DMS79 (cell line): ENCODE results near the gene NACC2.

Source experiments
- DNase-seq: peaks from one replicate; lab custom pipeline; 2025; lab: John Stamatoyannopoulos, UW

NACC2 gene

GRCh38 chr9:136022731-136023409 is 72.2 kb downstream of the NACC2 start:
- DNase-seq, result no peak

GRCh38 chr9:136021872-136022681 is 73.0 kb downstream of the NACC2 start:
- no peak for DNase-seq

GRCh38 chr9:136021171-136021871 is 73.8 kb downstream of the NACC2 start:
- no peak for DNase-seq

- no peak for DNase-seq
Measured at GRCh38 chr9:136020671-136021070, 74.4 kb downstream of the NACC2 start.

GRCh38 chr9:136020206-136020605 is 74.9 kb downstream of the NACC2 start:
- DNase-seq, result no peak

- no peak for DNase-seq
Measured at GRCh38 chr9:136019681-136020060, 75.4 kb downstream of the NACC2 start.

- DNase-seq, result no peak
Measured at GRCh38 chr9:136019041-136019680, 75.9 kb downstream of the NACC2 start.

GRCh38 chr9:136018257-136019031 is 76.6 kb downstream of the NACC2 start:
- no peak for DNase-seq

GRCh38 chr9:136017289-136018190 is 77.5 kb downstream of the NACC2 start:
- DNase-seq, result no peak

- no peak for DNase-seq
Measured at GRCh38 chr9:136016572-136017288, 78.4 kb downstream of the NACC2 start.

- DNase-seq, result no peak
Measured at GRCh38 chr9:136015656-136016571, 79.2 kb downstream of the NACC2 start.

GRCh38 chr9:136014924-136015633 is 80.0 kb downstream of the NACC2 start:
- no peak for DNase-seq

- DNase-seq, result no peak
Measured at GRCh38 chr9:136014147-136014923, 80.8 kb downstream of the NACC2 start.

GRCh38 chr9:136013524-136014034 is 81.5 kb downstream of the NACC2 start:
- DNase-seq, result no peak

GRCh38 chr9:136013116-136013515 is 82.0 kb downstream of the NACC2 start:
- no peak for DNase-seq

- no peak for DNase-seq
Measured at GRCh38 chr9:136012651-136013050, 82.4 kb downstream of the NACC2 start.
